ENCODE measurements around the gene KRT73. TPM values are rescaled to one million over a fixed set of nuclear protein-coding genes. Genes with fewer than 3 reads are reported as not detected.

KRT73 gene
- total RNA-seq, 1 donor = 21.4 TPM

DNA sequence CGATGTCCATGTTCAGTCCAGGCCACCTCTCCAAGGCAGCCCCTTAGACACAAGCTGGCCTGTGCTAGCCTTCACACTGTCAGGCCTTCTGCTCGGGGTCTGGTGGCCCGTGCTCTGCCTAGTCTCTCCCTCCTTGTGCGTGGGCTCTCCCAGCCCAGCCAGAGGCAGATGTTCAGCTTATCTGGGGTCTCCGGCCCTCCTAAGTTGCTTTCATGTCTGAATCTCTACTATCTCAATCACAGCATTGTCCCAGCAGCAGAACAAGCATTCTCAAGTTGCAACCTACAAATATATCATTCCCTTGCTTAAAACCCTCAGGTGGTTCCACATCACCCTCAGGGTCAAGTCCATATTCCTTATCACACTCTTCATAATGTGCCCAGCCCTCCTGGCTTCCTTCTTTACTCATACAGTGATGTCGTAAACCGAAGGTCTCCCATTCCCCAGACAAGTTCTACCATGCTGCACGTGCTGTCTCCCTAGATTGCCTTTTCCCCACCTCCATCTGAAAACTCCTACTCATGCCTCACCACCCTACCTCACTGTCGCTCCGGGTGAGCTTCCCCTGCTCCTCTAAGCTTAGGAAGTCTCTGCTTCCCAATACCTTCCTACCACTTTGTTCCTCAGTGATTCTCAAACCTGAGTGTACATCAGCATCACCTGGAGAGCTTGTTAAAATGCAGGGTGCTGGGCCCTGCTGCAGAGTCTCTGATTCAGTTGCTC lies 1.5 kb downstream of the KRT73 start:
- peaks cover 27% of the 10 kb centered on the region for H3K4me1 ChIP-seq (ENCODE audit: insufficient read depth, low read length)
- no peak overlapping the region for H3K4me3 ChIP-seq (ENCODE audit: low read length)
- no peaks in the 10 kb centered on the region for H3K9me3 ChIP-seq (ENCODE audit: low read depth, low read length)

DNA sequence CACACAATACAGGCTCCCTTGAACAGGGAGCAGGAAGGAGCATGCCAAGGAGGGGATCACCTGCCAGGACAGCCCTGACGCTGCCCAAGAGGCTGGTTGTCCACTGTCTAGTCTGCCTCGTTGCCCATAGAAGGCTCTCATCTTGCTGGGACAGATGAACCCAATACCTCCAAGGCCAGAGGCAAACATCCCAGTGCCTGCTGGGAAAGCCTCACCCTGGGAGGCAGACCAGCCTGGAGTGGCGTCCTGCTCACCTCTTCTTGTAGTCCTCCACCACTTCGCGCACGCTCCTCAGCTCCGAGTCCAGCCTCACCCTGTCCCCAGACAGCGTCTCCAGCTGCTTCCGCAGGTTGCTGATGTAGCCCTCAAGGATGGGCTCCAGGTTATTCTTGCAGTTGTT lies 2.4 kb downstream of the KRT73 start:
- no peak overlapping the region for H3K4me3 ChIP-seq (ENCODE audit: low read length)
- H3K4me1 ChIP-seq (ENCODE audit: insufficient read depth, low read length) = peaks cover 31% of the 10 kb centered on the region
- no peaks in the 10 kb centered on the region for H3K9me3 ChIP-seq (ENCODE audit: low read depth, low read length)
- no peaks in the 10 kb centered on the region for H3K27me3 ChIP-seq (ENCODE audit: insufficient read depth, low read length)

More for the DNA sequence above, 1.5 kb downstream of the KRT73 start:
- H3K27me3 ChIP-seq (ENCODE audit: insufficient read depth, low read length) = no peaks in the 10 kb centered on the region

DNA sequence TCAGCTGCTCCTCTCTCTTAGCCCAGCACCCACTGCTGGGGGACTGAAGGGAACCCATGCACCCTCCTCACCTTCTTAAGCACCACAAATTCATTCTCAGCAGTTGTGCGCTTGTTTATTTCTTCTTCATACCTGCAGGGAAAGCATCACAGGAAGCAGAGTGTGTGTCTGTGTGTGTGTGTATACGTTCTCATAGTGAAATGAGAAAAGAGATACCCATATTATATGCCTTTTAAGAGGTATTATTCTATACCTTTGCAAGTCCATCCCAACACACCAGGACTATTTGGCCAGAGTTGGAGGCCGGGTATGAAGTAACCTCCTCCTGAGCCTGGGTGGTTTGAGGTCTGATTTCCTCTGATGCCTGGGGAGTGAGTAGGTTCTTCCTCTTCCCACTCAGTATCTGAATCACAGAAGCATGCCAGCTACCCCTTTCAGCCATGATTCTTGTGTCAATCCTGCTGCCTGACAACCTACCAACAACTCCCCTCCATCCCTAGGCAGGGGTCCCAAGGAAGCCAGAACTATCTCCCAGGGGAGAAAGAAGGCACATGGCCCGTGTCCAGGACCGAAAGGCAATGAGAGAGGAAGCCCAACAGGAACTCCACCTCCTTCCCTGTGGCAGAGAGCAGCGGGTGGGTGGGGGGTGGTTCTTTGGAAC lies 3.0 kb downstream of the KRT73 start:
- Histone ChIP-seq H3K27me3 (ENCODE audit: insufficient read depth, low read length) (no peaks in the 10 kb centered on the region), H3K9me3 (ENCODE audit: low read depth, low read length) (no peaks in the 10 kb centered on the region), H3K4me3 (ENCODE audit: low read length) (no peak overlapping the region), H3K4me1 (ENCODE audit: insufficient read depth, low read length) (peaks cover 34% of the 10 kb centered on the region)

DNA sequence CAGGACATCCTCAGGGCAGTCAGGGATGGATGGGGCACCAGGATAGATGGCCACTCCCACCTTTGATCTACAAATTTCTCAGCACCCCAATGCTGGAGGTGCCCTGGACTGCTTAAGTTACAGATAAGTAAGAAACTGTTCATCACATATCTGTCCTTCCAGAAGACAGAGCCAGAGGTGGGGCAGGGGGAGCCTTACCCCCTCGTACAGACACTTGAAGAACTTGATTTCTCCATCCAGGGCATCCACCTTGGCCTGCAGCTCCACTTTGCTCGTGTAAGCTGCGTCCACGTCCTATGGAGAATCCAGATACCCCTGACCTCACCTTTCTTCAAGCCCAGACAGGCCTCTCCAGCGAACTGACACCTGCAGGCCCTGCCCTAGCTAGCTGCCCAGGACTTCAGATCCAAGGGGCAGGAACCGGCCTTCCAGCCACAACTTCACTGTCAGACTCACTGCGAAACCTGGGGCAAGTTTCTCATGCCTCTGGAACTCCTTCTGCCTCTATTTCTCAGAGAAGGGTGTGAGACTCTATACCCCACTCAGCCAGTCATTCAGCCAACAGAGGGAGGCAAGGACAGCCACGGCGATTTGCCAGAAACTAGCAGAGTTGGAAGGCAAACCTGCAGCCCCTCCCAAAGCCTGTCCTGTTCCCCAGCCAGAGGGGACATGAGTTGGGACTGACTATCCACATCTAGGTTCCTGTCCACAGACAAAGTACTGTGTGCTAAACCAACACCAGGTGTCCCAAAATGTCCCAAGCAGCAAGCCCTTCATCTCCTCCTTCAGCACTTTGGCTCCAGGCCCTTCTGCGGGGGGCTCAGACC lies 3.8 kb downstream of the KRT73 start:
- Histone ChIP-seq H3K4me3 (ENCODE audit: low read length) (no peak overlapping the region), H3K27me3 (ENCODE audit: insufficient read depth, low read length) (no peaks in the 10 kb centered on the region), H3K4me1 (ENCODE audit: insufficient read depth, low read length) (peaks cover 38% of the 10 kb centered on the region), H3K9me3 (ENCODE audit: low read depth, low read length) (no peaks in the 10 kb centered on the region)

DNA sequence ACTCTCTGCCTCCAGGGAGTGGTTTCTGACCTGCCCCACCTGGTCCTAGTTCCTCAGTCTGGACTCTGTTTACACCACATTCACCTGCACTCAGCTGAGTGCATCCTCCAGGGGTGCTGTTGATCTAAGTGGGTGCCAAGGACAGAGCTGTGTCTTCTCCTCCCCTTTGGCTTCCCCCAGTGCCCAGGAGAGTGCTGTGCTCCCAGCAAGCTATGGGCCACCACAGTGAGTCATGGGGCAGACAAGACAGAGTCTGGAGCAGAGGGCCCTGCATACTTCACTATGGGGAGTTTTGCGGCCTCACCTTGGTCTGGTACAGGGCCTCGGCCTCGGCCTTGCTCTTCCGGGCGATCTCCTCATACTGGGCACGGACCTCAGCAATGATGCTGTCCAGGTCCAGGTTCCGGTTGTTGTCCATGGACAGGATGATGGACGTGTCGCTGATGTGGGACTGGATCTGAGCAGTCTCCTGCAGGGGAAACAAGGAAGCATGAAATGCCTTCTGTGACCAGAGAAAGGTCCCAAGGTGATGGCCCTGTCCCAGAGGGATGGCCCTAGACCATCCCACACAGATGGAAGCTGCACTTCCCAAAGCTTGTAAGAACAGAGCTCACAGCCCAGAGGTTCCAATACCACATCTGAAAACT lies 4.9 kb downstream of the KRT73 start:
- no peaks in the 10 kb centered on the region for H3K9me3 ChIP-seq (ENCODE audit: low read depth, low read length)
- H3K4me3 ChIP-seq (ENCODE audit: low read length) = no peak overlapping the region
- H3K4me1 ChIP-seq (ENCODE audit: insufficient read depth, low read length) = peaks cover 38% of the 10 kb centered on the region
- no peaks in the 10 kb centered on the region for H3K27me3 ChIP-seq (ENCODE audit: insufficient read depth, low read length)

DNA sequence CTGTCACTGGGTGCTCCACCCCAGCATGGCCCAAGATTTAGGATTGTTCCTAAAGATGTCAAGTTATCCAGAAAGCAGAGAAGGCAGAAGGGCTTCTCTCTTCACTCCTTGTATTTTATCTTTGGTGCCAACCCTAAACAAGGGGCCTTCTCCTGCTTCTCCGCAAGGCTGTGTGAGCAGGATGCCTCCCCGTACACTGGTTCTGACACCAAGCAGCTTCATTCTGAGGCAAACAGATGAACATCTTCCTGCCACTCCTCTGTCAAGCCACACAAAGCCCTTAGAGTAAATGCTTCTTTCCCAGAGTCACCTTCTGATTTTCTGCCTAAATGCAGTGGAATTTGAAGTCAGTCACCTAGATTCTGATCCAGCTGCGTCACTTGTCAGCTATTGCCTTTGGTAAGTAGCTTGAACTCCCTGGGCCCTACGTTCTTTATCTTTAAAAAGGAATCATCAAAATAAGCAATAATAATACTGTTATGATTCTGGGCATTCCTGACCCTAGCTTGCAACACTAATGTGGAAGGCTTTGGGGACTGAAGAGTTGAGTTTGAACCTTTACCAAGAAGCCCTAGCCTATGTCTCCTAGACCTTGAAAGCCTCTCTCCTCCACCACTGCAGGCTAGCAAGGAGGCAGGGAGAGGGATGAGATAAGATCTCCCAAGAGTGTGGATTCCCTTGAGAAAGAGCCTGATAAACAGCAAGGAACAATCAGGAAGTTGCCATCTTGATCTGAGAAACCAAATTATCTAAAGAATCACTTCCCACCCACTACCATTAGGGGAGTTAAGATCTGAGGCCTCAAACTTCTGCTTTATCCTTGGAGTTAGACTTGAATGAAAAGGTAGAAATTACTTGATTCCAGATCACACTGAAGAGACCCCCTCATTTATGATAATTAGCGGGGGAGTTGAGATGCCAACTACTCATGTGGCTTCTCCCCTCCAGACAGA lies 5.7 kb downstream of the KRT73 start:
- Histone ChIP-seq H3K9me3 (ENCODE audit: low read depth, low read length) (no peaks in the 10 kb centered on the region), H3K4me3 (ENCODE audit: low read length) (no peak overlapping the region), H3K4me1 (ENCODE audit: insufficient read depth, low read length) (peaks cover 46% of the 10 kb centered on the region), H3K27me3 (ENCODE audit: insufficient read depth, low read length) (no peaks in the 10 kb centered on the region)

DNA sequence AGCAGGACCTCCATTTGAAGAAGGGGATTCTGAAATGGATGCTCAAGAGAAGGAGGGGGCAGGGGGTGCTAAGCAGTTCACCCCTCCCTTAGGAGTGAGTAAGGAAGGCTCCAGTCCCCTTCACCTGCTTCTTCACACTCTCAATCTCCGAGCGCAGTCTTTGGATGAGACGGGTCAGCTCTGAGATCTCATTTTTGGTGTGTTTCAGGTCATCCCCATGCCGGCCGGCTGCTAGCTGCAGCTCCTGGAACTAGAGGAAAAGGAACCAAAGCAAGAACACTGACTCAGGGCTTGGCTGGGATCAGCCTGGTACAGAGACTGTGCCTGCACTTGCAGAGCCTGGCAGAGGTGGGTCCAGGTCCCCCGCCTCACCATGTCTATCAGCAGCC lies 7.3 kb downstream of the KRT73 start:
- H3K27me3 ChIP-seq (ENCODE audit: insufficient read depth, low read length) = no peaks in the 10 kb centered on the region
- H3K4me3 ChIP-seq (ENCODE audit: low read length) = peak overlapping the region; percentile 7
- H3K9me3 ChIP-seq (ENCODE audit: low read depth, low read length) = no peaks in the 10 kb centered on the region
- H3K4me1 ChIP-seq (ENCODE audit: insufficient read depth, low read length) = peaks cover 43% of the 10 kb centered on the region

DNA sequence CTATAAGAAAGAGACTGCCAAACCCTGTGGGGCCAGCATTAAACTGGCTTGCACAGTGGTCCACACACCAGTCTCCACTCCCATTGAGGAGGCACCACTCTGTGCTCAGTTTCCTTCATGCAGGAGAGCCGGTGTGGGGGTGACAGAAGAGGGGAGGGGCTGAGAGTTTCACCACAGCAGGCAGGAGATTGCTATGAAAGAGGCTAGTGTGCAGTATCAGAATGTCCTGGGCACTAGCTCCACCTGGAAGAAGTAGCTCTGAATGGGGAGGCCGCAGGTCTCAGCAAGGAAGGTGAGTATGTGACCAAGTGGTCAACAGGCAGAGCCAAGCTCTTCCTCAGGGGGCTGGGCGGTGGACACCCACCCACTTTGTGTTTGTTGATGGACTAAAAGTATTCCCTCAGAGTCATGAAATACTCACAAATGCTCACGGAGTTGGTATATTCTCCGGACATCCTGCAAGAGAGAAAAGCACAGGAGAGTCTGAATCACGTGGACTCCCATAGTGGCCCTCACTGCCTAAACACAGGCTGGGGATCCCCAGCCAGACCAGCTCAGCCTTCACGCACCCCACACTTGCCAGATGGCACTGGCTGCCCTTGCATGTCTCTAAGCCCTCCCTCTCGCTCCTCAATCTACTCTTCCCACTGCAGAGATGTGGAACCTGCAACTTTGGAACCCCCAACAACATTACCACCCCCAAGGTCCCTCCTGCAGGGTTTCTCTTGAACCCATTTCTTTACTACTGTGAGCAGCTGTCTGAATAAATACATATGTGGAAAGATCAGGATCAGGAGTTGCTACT lies 9.3 kb downstream of the KRT73 start:
- no peaks in the 10 kb centered on the region for H3K27me3 ChIP-seq (ENCODE audit: insufficient read depth, low read length)
- H3K9me3 ChIP-seq (ENCODE audit: low read depth, low read length) = no peaks in the 10 kb centered on the region
- peaks cover 29% of the 10 kb centered on the region for H3K4me1 ChIP-seq (ENCODE audit: insufficient read depth, low read length)
- H3K4me3 ChIP-seq (ENCODE audit: low read length) = no peak overlapping the region

DNA sequence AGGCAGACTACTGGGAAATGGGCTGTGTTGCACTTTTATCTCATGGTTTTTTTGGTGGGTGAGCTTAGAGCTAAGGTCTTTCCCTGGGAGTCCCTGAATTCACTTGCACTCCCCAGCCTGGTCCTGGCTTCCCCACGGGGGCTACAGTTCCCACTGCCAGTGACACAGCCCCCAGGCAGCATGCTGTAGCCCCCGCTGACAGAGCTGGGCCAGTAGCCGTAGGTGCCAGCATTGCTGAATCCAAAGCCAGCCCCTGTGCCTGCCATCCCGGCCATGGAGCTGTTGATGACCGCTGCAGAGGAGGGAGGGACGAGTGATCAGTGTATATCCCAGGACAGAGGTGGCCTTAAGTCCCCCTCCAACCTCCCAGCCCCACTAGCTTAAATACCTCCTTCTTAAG lies 10.2 kb downstream of the KRT73 start:
- Histone ChIP-seq H3K27me3 (ENCODE audit: insufficient read depth, low read length) (no peaks in the 10 kb centered on the region), H3K4me1 (ENCODE audit: insufficient read depth, low read length) (peaks cover 29% of the 10 kb centered on the region), H3K4me3 (ENCODE audit: low read length) (no peak overlapping the region), H3K9me3 (ENCODE audit: low read depth, low read length) (no peaks in the 10 kb centered on the region)

DNA sequence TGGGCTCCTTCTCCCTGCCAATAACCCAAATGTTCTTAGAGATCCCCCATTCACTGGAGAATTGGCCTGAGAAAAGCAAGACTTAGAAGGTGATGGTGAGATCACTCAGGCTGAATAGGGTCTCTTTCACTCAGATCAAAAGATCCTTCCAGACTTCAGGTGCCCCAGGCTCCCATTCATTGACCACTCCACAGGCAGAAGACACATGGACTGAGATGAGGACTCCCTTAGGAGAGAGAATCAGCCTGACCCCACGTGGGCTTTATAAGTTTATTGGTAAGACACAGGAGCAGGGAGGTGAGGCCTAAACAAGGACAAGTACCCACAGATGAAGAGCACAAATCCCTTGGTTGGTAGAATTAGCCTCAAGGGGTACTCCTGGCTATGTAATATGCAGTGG lies 11.0 kb downstream of the KRT73 start:
- no peaks in the 10 kb centered on the region for H3K9me3 ChIP-seq (ENCODE audit: low read depth, low read length)
- no peak overlapping the region for H3K4me3 ChIP-seq (ENCODE audit: low read length)
- peaks cover 29% of the 10 kb centered on the region for H3K4me1 ChIP-seq (ENCODE audit: insufficient read depth, low read length)
- no peaks in the 10 kb centered on the region for H3K27me3 ChIP-seq (ENCODE audit: insufficient read depth, low read length)

DNA sequence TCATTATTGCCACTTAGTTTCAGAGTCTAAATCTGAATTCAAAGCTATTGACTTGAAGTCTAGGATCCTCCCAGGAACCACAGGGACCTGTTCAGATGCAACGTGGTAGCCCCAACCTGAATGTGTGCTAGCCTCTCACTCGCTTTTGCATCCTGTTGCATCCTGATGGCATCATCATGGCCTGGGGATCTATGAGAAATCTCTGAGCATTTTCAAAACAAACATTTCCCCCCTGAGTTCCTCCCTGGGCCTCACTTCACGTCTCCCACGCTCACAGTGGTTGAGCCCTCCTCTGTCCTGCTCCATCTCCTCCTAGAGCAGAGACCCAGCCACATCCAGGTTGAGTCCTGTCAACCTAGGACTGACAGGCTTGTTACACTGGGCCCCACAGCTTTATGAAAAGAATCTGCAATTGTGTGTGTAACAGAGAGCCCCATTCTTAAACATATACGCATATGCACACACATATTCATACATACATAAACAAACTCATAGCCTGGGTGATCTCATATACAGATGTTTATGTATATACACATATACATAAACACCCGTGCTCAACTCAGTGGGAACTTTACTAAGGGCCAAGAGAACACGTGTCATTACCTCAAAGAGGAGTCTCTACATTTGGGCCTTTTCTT lies 11.7 kb downstream of the KRT73 start:
- Histone ChIP-seq H3K9me3 (ENCODE audit: low read depth, low read length) (no peaks in the 10 kb centered on the region), H3K4me3 (ENCODE audit: low read length) (no peak overlapping the region), H3K27me3 (ENCODE audit: insufficient read depth, low read length) (no peaks in the 10 kb centered on the region), H3K4me1 (ENCODE audit: insufficient read depth, low read length) (peaks cover 24% of the 10 kb centered on the region)

DNA sequence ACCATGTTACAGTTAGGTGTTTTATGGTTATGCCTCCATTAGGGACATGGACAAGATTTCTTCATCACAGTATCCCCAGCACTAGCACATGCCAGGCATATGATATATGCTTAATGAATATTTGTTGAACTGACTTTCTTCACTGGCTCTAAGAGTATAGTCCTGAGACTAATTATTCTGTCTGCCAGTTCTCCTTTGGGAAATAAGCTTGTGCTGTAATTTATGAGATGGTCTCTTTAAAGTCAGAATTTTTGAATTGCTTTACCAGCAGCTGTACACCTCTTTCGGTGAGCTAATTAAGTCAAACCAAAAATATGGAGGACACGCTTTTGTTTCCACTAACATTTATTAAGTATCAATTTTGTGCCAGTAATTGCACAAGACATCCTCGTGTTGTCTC lies 12.3 kb downstream of the KRT73 start:
- Histone ChIP-seq H3K4me3 (ENCODE audit: low read length) (no peak overlapping the region), H3K4me1 (ENCODE audit: insufficient read depth, low read length) (peaks cover 23% of the 10 kb centered on the region), H3K27me3 (ENCODE audit: insufficient read depth, low read length) (no peaks in the 10 kb centered on the region), H3K9me3 (ENCODE audit: low read depth, low read length) (no peaks in the 10 kb centered on the region)

DNA sequence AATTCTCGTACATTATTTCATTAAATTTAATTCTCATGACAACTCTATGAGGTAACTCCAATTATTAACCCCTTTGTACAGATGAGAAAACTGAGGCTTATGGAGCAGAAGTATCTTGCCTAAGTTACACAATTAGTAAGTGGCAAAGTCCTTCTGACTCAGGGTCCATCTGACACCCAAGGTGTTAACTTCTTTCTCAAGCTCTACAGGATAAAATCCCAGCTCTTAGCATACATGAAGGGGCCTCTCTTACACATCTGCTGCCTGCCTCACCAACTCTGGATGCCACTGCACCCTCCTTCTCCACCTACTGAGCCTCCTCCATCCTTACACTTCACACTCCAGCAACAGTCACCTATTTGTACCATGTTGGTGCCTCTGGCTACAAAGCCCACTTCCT lies 12.8 kb downstream of the KRT73 start:
- H3K9me3 ChIP-seq (ENCODE audit: low read depth, low read length) = no peaks in the 10 kb centered on the region
- H3K27me3 ChIP-seq (ENCODE audit: insufficient read depth, low read length) = peaks cover 4% of the 10 kb centered on the region
- peaks cover 18% of the 10 kb centered on the region for H3K4me1 ChIP-seq (ENCODE audit: insufficient read depth, low read length)
- no peak overlapping the region for H3K4me3 ChIP-seq (ENCODE audit: low read length)
